Skin of body (tissue), 2 donors: Measurements from ENCODE around the gene STON2. TPM values are rescaled to one million over a fixed set of nuclear protein-coding genes. Genes with fewer than 3 reads are reported as not detected.
"Not testable (repeated sequence)": the region's sequence is repeated elsewhere in the genome, so short reads cannot be mapped to it uniquely, and the experiment has no call there.

Experiments
- DNase-seq: peaks from one replicate; lab custom pipeline; 2025; lab: John Stamatoyannopoulos, UW
- total RNA-seq: library from RNA; depleted of rRNA; stranded (reverse); fragments of >200 nt; gene quantifications from one replicate; pipeline ENCODE4 v1.2.3, GENCODE V29; 2014

Gene STON2
- total RNA-seq, 1 donor from 2014 or later = 28.7 TPM

DNA sequence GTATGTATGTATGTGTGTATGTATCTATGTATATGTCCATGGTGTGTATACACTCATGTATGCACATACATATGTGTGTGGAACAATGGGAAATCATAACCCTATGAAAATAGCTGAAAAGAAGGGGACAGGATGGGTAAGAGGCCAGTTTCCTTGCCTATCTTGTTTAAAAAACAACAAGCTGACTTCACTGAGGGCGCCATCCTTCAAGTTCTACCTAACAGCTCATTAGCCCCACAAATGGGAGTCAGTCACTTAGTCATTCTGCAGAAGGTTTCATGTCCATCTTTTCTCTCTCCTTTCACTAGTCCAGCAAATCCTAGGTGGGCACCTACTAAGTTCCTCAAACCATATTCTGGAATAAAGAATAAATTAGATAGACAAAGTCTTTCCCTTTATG is 14.7 kb downstream of the STON2 start:
- DNase-seq = no peak

DNA sequence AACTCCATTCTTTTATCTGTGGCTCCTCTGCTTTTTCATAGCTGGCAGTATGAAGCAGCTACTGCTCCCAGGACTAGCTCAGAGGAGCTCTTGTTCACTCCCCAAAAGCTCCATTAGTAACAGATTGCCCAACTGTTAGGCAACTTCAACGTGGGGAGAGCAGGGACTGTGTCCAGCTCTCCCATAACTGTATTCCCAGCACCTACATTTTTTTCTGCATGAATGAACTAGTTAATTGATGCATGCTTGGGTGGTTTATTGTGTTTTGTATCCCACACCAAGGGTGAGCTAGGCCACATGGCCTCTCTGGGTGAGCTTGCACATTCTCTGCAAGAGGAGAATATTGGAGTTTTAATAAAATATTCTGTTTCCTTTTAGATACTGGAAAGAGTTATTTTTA is 15.2 kb downstream of the STON2 start:
- no peak for DNase-seq

DNA sequence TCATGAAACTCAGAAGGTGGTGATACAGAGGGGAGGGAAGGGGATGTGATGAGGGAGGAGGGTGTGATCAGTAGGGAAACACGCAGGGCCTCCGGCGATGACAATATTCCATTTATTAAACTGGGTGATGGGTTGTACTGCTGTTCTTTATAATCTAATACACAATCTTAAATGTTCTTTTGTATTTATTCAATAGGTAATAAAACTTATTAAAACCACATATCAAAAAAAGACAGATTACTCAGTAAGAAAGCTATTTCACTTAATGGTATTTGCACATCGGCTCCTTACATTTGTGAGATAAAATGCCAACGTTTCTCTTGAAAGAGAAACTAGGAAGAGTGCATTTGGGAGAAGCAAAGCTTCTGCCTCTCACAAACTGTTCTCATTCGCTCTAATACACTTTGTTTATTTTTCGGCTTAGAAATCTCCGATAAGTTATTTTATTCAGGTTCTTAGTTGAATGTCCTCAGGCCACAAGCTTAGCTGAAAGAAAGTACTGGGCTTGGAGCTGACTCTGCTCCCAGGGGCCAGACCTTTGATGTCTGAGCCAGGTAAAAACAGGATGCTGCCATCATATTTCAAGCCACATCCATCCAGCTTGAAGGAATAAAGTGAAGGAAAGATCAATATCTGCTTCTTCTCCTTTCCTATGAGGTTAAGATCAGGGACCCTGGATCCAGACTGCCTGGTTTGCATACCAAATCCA is 17.5 kb downstream of the STON2 start:
- no peak for DNase-seq

DNA sequence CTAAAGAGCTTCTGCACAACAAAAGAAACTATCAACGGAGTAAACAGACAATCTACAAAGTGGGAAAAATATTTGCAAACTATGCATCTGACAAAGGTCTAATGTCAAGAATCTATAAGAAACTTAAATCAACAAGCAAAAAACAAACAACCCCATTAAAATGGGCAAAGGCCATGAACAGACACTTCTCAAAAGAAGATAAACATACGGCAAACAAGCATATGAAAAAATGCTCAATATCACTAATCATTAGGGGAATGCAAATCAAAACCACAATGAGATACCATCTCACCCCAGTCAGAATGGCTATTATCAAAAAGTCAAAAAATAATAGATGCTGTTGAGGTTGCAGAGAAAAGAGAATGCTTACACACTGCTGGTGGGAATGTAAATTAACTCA is 20.1 kb downstream of the STON2 start:
- not testable (repeated sequence) for DNase-seq

DNA sequence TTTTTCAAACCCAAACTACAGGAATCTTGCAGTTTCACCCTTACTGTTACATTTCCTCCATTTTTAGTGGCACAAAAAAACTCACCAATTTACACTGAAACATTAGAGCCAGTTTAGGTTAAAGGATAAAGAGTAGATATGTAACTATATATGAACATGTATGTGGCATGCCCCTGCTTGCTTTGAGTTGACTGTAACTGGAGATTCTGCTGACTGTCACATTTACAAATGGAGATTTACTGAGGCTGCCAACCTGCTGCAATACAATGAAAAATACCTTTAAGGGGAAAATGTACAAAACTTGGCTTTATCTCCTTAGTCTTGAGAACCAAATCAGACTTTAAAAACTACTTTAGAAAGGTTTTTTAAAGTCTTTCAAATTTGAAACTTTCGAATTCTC is 28.3 kb downstream of the STON2 start:
- DNase-seq = no peak

DNA sequence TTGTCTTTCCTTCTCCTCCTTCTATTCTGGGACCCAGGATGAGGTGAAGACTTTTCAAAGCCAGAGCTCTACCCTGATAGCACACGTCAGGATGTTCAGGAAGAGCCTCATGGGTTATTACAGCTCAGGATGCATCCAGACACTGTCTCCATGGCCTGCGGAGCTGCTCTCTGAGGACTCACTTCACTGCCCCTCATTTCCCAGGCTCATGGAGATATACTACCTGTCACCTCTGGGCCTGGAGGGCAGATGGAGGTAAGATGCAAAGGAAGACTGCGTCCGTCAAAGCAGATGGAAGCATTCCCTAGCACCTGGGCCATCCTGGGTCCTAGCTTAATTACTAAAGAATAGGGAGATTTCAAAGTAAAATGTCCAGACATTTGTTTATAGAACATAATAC is 32.6 kb downstream of the STON2 start:
- DNase-seq = no peak

DNA sequence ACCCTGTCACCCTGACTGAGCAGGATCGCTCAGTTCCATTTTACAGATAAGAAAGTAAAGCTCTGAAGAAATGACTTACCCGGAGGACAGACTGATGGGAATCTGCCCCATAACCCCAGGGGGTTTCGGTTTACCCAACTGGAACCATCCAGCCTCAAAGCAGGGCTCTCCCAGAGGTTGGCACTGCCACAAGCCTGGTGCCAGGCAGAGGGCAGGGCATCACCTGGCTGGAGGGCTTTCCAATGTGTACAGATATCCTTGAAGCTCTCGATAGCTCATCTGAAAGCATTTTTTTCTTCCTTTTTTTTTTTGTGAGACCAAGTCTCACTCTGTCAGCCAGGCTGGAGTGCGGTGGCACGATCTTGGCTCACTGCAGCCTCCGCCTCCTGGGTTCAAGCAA is 33.2 kb downstream of the STON2 start:
- no peak for DNase-seq

DNA sequence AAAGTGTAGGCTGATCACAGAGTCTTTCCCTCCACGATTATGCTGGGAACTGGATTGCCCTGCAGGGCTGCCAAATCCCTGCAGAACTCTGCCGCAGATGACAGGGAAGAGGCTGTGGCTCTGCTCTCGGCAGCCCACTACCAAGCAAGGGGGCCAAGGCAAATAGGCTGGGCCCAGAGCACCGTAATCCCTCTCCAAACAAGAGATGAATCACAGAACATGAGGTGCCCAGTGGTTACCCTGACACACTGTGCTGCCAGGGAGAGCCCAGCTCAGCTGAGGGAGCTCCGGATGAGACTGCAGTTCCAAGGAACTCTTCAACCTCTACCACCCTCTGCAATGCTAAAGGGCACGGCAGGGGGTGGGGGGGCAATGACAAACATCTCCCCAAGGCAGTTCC is 33.9 kb downstream of the STON2 start:
- no peak for DNase-seq

DNA sequence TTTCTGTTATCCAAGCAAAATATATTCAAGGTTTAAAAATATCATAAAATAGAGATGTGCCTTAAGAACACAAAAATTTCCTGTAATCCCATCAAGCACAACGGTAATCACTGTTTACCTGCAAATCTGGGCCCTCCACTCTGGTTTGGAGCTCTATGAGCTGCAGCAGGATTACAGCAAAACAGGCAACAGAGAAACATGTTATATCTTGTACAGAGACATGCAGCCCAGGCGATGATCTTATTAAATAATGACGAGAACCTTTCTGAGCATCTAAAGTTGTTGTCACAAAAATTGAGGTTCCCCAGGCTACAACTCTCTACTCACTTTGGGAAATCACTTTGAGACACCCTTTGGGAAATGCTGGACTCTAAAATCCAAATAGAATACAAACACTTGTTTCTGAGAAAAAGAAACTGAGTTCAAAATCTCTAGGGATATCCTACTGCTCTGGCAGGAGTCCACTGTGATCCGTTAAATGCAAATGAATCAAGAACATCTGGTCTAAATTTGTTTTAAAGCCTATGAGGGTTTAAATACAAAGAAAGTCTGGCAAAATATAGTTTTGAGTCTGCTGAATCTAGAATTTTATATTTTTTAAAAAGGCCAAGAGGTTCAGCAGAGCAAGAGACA is 36.3 kb downstream of the STON2 start:
- peak; percentile 38 for DNase-seq

DNA sequence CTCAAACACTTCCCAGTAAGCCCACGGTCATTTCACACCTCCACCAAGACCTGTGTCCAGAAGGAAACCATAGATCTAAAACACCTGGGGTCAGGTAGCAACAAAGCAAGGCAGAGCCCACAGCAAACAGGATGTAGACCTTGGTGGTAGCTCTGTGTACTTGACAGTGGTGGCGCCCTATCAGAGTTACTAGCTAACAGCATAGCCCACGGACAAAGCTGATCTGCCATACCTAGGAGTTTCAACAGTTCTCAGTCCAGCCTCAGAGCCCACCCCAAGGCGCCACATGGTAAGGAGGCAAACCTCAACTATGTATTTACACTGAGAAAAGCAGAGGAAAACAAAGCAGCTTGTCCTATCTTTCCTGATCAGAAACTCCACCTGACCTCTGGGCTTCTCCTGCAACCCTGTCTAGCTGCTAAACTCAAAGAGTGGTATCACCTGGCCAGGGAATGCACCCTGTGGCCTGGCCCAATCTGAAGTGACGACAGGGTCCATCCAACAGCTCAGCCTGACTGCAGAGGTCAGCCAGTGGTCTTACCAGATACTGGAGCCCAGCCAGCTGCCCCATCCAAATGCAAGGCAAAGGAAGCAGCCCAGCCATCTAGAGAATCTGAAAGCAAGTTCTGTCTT is 46.3 kb downstream of the STON2 start:
- no peak for DNase-seq

DNA sequence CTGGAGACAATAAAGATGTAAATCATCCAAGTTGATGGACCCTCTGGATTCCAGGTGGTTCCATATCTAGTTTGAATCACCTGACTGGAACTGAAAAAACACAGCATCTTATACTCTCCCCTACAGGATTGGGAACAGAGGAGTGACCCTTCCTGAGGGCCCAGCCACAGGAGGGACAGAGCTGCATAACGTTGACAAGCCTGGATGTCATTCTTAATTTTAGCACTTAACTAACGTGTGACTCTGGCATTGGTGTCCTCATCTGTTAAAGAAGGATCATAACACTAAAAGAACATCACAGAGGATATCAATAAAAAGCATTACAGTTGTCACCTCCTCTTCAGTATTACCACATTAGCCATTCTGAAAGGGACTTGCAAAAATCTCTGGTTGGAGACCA is 47.7 kb downstream of the STON2 start:
- DNase-seq = no peak

DNA sequence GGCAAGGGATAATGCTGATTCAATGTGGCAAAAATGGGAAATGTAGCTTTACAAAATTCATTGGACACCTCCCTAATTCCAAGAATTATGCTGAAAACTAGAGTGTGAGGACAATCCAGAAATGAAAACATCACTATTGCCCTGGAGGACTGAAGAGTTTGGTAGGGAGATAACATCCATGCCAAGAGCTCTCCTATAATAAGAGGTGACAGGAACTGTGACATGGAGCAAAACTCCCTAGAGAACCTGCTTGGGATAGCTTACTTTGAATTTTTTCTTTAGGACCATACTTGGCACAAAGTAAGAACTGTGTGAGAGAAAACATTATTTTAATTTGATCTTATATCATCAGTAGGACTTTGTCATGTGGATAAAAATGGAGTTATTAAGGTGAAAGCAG is 48.9 kb downstream of the STON2 start:
- no peak for DNase-seq

DNA sequence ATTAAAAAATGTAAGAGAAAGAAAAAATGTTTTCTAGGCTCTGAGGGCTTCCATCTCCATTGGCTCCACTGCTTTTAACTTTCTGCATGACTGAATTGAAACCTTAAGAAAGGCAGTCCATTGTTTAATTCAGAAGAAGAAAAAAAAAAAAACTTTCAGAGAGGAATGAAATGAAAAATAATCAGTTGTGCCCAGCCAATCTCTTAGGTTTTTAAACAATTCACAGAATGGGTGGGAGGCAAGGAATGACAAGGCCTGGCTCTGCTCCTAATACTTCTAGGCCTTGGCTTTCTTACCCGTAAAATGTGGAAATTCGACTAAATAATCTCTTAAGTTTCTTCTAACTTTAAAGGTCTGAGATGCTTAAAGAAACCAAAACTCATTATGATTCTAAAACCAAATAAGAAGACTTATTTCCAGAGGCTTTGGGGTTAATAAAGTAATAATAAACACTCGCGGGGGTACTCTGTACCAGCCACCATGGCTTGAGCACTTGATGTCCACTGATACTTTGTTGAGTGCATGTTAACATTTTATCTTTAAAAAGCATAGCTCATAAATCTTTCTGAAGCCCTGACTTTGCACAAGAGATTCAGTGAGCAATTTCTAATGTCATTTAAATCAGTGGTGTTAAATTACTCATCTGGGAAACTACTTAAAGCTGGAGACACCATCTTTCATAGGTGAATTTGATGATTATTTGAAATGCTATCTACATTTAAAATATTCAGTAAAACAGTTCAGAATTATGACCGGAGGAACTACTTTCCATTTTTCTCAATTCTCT is 49.6 kb downstream of the STON2 start:
- DNase-seq = no peak

DNA sequence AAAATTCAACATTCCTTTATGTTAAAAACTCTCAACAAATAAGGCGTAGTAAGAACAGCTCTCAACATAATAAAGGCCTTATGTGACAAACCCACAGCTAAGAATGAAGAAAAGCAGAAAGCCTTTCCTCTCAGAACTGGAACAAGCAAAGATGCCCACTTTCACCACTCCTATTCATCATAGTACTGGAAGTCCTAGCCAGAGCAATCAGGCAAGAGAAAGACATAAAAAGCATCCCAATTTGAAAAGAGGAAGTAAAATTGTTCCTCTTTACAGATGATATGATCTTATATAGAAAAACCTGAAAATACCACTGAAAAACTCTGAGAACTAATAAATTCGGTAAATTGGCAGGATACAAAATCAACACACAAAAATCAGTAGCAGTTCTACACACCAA is 52.1 kb downstream of the STON2 start:
- no peak for DNase-seq

DNA sequence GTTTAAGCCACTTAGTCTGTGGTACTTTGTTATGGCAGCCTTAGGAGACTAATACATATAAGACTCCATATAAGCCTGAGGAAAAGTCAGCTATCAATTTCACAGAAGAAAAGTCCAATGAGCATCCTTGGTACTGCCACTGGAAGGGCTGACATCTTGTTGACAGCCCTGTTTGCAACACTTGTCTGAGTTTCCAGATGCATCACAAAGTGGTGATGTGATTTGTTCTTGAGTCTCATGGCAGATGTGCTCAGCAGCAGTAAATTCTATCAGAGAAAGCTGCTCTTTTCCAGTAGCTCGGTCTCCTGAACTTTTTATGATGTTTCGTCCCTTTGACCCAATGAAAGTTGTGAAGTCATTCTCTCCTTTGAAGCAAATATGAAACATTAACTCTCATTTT is 54.3 kb downstream of the STON2 start:
- no peak for DNase-seq

DNA sequence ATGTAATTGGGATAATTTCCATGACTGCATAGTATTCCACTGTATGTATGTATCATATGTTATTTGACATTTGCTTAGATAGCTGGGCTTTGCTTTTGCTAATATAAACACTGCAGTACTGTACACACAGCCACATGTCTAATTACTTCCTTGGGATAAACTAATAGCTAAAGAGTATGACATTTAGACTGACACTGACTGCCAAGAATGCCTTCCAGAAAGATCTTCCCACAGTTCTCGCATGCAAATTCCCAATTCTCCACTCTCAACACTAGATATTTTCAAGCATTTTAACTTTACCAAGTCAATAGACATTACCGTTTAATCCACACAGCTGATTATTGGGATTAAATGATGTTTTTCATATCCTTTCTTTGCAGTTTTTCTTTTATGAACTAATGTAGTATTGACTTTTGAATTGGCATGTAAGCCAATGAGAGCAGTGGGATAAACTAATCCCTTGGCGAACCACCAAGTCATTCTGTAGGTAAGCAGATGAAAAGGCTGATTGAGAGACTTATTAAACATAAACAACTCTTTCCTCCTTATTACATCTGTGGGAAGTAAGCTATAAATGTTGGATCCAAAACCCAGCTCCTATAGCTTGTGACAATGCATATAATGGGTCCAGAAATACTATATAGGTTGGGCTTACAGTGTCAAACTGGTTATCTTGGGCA is 55.5 kb downstream of the STON2 start:
- no peak for DNase-seq

DNA sequence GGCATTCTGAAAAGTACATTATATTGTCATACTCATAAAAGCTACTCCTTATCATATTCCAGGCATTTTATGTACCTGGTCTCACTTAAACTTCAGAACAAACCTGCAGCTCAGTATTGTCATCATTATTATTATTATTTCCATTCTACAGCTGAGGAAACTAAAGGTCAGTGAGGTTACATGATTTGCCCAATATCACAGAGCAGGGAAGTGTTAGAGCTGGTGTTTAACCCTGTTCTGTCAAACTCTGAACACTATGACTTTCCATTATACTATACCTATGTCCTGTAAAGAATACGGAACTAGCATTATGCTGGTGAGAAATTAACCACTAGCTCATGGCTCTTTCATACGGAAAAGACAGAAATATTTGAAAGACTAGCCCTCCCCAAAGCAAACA is 56.4 kb downstream of the STON2 start:
- DNase-seq = no peak

DNA sequence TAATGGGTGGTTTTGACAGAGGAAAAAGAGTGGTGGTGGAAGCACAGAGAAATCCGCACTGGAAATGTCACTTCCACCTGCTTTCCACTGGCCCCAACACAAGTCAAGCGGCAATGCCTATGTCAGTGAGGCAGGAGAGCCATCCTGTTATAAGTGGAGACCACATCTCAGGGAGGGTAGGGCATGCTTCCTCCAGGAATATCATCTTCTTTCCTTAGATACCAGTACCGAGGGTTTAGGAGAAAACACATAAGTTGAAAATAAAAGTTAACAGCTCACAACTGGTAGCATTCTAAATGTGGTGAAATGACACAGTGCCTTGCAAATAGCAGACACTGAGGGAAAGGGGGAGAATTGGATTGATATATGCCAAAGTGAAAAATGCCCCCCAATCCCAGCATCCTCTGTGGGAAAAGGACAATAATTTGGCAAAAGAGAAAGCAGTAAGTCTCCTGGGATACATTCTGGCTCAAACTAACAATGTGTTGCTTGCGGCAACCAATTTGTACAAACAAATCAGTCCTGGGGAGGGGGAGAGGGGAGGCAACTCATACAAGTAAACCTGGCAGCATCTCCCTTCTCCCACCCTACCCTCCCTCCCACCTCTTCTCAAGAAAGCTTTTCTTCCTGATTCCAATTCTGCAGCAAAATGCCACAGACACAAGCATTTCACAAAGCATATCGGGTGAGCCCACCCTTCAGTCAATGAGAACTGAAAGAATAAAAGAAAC is 57.1 kb downstream of the STON2 start:
- no peak for DNase-seq

DNA sequence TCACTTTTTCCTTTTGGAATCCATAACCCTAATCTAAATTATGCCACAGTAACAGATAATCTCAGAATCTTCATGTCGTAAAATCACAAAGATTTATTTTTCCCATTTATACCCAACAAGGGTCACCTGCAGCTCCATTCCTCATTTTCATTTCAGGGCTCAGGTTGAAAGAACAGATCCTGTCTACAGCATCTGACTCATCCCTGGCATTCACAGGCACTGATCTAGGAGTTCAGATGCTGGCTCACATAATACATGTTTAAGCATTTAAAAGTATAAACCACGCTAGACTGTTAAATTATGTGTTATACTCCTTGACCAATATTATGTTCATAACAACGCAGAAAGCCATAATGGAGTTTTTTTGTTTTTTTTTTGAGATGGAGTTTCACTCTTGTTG is 58.3 kb downstream of the STON2 start:
- no peak for DNase-seq

DNA sequence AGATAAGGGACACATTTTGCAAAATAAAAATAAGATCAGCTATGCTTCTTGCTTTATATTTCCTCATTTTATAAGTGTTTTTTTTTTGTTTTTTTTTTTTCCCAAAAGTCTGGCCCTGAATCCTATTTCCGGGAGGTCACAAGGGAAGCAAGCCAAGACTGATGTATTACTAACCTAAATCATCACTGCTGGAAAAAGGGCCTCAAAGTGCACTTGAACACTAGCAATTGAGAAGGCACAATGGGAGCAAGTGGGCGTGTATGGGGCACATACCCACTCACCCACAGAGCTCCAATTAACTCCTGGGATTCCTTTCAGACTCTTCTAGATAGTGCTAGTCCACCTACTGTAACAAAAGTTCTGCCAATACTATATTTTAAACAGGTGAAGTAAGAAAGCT is 58.8 kb downstream of the STON2 start:
- DNase-seq = no peak

DNA sequence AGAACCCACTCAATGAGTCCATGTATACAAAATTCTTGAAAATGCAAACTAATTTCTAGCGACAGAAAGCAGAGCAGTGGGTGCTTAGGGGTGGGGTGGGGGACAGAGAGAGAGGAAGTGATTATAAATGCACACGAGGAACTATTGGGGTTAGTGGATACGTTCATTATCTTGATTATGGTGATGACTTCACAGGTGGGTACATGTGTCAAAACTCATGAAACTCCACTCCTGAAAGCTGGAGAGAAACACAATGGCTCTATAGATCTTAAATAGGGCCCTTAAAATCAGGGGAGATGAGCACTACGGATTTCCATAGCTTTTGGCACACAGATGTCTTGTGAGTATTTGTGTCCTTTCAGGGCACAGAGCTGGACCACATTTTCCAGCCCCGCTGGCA is 59.9 kb downstream of the STON2 start:
- DNase-seq = no peak
